ENCODE measurements around the gene SLC22A23. TPM values are rescaled to one million over a fixed set of nuclear protein-coding genes. Genes with fewer than 3 reads are reported as not detected.

SLC22A23 gene
- total RNA-seq, 1 experiment from 2014 or later = 6.8 TPM

DNA sequence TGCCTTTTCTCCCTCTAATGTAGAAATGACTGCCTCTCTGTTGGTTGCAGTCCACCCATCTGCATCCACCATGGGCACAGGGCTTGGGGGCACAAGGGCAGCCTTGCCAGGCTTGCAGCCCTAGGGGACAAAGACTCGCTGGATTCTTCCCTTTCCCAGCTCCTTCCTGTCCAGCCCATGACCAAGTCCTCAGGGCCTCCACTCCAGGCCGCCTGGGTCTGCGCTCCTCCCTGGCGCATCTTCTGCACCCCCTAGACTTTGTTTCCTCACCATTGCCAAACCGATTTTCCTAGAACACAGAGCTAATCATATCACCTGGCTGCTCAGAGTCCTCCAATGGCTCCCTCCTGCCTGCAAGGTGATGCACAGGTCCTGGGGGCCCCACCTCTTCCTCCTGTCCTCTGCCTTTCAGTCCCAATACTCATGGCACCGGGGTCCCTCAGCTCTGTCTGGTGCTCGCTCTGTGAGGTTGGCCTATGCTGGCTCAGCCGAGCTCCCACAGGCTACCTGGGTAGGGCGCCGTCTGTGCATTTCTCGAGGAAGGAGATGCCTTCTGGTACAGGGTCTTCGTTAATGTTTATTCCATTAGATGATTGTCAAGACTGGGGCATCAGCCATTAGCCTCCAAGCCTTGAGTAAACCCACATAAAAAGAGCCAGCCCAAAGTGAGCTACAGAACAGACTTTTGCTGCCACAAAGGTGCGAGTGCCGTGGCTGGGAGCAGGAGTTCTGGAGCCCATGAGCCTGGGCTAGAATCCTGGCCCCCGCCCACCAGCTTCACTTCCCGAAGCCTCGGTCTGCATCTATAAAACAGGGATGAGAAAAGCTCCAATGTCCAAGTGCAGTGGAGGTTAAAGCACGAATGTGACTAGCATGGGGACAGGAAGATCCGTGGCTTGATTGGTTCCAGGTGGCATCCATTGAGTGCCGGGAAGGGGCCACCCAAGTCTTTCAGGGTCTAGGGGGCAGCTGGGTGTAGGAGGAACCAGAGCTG lies 180.4 kb downstream of the SLC22A23 start:
- no CpG with 5 or more reads among the region's 20 CpGs for WGBS (ENCODE audit: extremely low coverage, insufficient read length, low lambda C conversion rate)
- Histone ChIP-seq H3K27me3 (ENCODE audit: insufficient read depth, low read length) (no peaks in the 10 kb centered on the region), H2AFZ (ENCODE audit: low read length) (no peak overlapping the region), H4K91ac (ENCODE audit: insufficient read length, low read depth, low read length) (no peak overlapping the region), H3K79me1 (ENCODE audit: insufficient read depth, low read depth, low read length, poor library complexity, severe bottlenecking) (no peaks in the 10 kb centered on the region), H3K23ac (ENCODE audit: insufficient read length, low read depth, low read length) (no peak overlapping the region), H4K5ac (ENCODE audit: insufficient read length, low read depth, low read length) (no peak overlapping the region), H3T11ph (ENCODE audit: low read length) (no peak overlapping the region), H3K23me2 (ENCODE audit: insufficient read length, low read depth, low read length, poor library complexity, severe bottlenecking) (no peaks in the 10 kb centered on the region), H3K56ac (ENCODE audit: insufficient read length, low read depth, low read length) (no peak overlapping the region), H3K9ac (ENCODE audit: extremely low read depth, insufficient read length, low read length) (no peak overlapping the region), H4K20me1 (ENCODE audit: control insufficient read depth, insufficient read depth, insufficient read length) (no peaks in the 10 kb centered on the region), H2BK20ac (ENCODE audit: low read depth, low read length, poor library complexity, severe bottlenecking) (no peak overlapping the region), H3K4ac (ENCODE audit: low read depth, low read length) (no peak overlapping the region), H3K18ac (ENCODE audit: insufficient read length, low read depth, low read length) (no peak overlapping the region), H2BK5ac (ENCODE audit: insufficient read length, low read length) (no peak overlapping the region), H2AK5ac (ENCODE audit: insufficient read length, low read length) (no peak overlapping the region), H2BK15ac (ENCODE audit: low read depth, low read length) (no peak overlapping the region), H3K9me3 (ENCODE audit: control insufficient read depth, low read depth, low read length) (no peaks in the 10 kb centered on the region), H2BK120ac (ENCODE audit: low read depth, low read length, poor library complexity, severe bottlenecking) (no peak overlapping the region), H3K14ac (ENCODE audit: insufficient read depth, low read length) (no peak overlapping the region), H3K79me2 (ENCODE audit: insufficient read depth, low read length) (no peaks in the 10 kb centered on the region), H3K4me1 (ENCODE audit: insufficient read depth, low read length) (peaks cover 3% of the 10 kb centered on the region; the same call in 1 of the 2 replicates), H2BK12ac (ENCODE audit: insufficient read length, low read depth, low read length) (no peak overlapping the region), H3K27ac (ENCODE audit: insufficient read length, low read depth, low read length) (no peak overlapping the region), H3K4me2 (ENCODE audit: insufficient read depth, insufficient read length, low read length) (no peak overlapping the region), H4K8ac (replicated peaks; ENCODE audit: insufficient read length, low read depth, low read length) (no peak overlapping the region)
- Mint-ChIP-seq H3K27me3 (ENCODE audit: low read depth) (no peaks in the 10 kb centered on the region), H3K4me1 (peaks cover 13 to 17% of the 10 kb centered on the region in 2 experiments), H3K36me3 (ENCODE audit: insufficient read depth in 1 of 3, low read depth in 3 of 3) (peaks cover 14 to 28% (median 23%) of the 10 kb centered on the region in 3 experiments; a peak in 6 of 7 replicates), H3K4me3 (no peak overlapping the region), H3K27ac (peak overlapping the region in 2 of 3 experiments; percentile 31 to 69; a peak in 2 of 7 replicates), H3K9me3 (no peaks in the 10 kb centered on the region)
- DNase-seq = no peak
- TF ChIP-seq, protein P1, sequence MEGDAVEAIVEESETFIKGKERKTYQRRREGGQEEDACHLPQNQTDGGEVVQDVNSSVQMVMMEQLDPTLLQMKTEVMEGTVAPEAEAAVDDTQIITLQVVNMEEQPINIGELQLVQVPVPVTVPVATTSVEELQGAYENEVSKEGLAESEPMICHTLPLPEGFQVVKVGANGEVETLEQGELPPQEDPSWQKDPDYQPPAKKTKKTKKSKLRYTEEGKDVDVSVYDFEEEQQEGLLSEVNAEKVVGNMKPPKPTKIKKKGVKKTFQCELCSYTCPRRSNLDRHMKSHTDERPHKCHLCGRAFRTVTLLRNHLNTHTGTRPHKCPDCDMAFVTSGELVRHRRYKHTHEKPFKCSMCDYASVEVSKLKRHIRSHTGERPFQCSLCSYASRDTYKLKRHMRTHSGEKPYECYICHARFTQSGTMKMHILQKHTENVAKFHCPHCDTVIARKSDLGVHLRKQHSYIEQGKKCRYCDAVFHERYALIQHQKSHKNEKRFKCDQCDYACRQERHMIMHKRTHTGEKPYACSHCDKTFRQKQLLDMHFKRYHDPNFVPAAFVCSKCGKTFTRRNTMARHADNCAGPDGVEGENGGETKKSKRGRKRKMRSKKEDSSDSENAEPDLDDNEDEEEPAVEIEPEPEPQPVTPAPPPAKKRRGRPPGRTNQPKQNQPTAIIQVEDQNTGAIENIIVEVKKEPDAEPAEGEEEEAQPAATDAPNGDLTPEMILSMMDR (conservative IDR thresholded peaks at IDR 0.05) = no peak
